Measurements from ENCODE around the gene PDS5A.
"Not testable (repeated sequence)": the region's sequence is repeated elsewhere in the genome, so short reads cannot be mapped to it uniquely, and the experiment has no call there.

The PDS5A gene

GRCh38 chr4:39812500-39812899 lies 165.2 kb downstream of the PDS5A start:
- H3K4me3 ChIP-seq (ENCODE audit: low read depth, low read length) = no peak overlapping the region
- no peak for TF ChIP-seq CTCF (IDR thresholded peaks at IDR 0.05; ENCODE audit: low read depth, low read length, missing control alignments)
- in situ Hi-C loops (cut with HindIII; ENCODE audit: low sequenced_read_pairs) = no loop called here
- no peak for DNase-seq (ENCODE audit: low read depth)

- in situ Hi-C loops (cut with HindIII; ENCODE audit: low sequenced_read_pairs) = no loop called here
- DNase-seq (ENCODE audit: low read depth) = no peak
These were observed 169.4 kb downstream of the PDS5A start for GRCh38 chr4:39808231-39808749.

GRCh38 chr4:39802005-39802404 lies 175.7 kb downstream of the PDS5A start:
- TF ChIP-seq CTCF (IDR thresholded peaks at IDR 0.05; ENCODE audit: low read depth, low read length, missing control alignments) = no peak
- in situ Hi-C loops (cut with HindIII; ENCODE audit: low sequenced_read_pairs) = no loop called here
- DNase-seq (ENCODE audit: low read depth) = no peak
- no peak overlapping the region for H3K4me3 ChIP-seq (ENCODE audit: low read depth, low read length)

More at GRCh38 chr4:39808231-39808749, 169.4 kb downstream of the PDS5A start:
- no peak for TF ChIP-seq CTCF (IDR thresholded peaks at IDR 0.05; ENCODE audit: low read depth, low read length, missing control alignments)
- H3K4me3 ChIP-seq (ENCODE audit: low read depth, low read length) = no peak overlapping the region

GRCh38 chr4:39792976-39793375 lies 184.7 kb downstream of the PDS5A start:
- in situ Hi-C loops (cut with HindIII; ENCODE audit: low sequenced_read_pairs); H3K4me3 ChIP-seq (ENCODE audit: low read depth, low read length); DNase-seq (ENCODE audit: low read depth): not testable (repeated sequence)

GRCh38 chr4:39792529-39792928 lies 185.2 kb downstream of the PDS5A start:
- no peak for TF ChIP-seq CTCF (IDR thresholded peaks at IDR 0.05; ENCODE audit: low read depth, low read length, missing control alignments)
- in situ Hi-C loops (cut with HindIII; ENCODE audit: low sequenced_read_pairs) = no loop called here
- DNase-seq (ENCODE audit: low read depth) = no peak
- no peak overlapping the region for H3K4me3 ChIP-seq (ENCODE audit: low read depth, low read length)

GRCh38 chr4:39792128-39792527 lies 185.6 kb downstream of the PDS5A start:
- in situ Hi-C loops (cut with HindIII; ENCODE audit: low sequenced_read_pairs) = no loop called here
- no peak for DNase-seq (ENCODE audit: low read depth)
- H3K4me3 ChIP-seq (ENCODE audit: low read depth, low read length) = no peak overlapping the region
- no peak for TF ChIP-seq CTCF (IDR thresholded peaks at IDR 0.05; ENCODE audit: low read depth, low read length, missing control alignments)

GRCh38 chr4:39786838-39787237 lies 190.9 kb downstream of the PDS5A start:
- DNase-seq (ENCODE audit: low read depth) = no peak
- in situ Hi-C loops (cut with HindIII; ENCODE audit: low sequenced_read_pairs) = no loop called here
- TF ChIP-seq CTCF (IDR thresholded peaks at IDR 0.05; ENCODE audit: low read depth, low read length, missing control alignments) = no peak
- H3K4me3 ChIP-seq (ENCODE audit: low read depth, low read length) = no peak overlapping the region

Measured in astrocyte of the cerebellum (primary cell).